Measurements from ENCODE around the gene PRLHR.
A peak's percentile ranks its signal among the peaks of the same experiment; 100 is the strongest.

The PRLHR gene

GRCh38 chr10:118564652-118565051, 30.8 kb downstream of the PRLHR start:
- H3K36me3 ChIP-seq (ENCODE audit: control insufficient read depth, insufficient read depth, low read length) = no peaks in the 10 kb centered on the region
- no peaks in the 10 kb centered on the region for H3K79me2 ChIP-seq (ENCODE audit: control insufficient read depth, insufficient read depth, low read length)
- H3K4me1 ChIP-seq (ENCODE audit: control insufficient read depth, low read depth, low read length) = no peaks in the 10 kb centered on the region
- no peak overlapping the region for H2AK5ac ChIP-seq (ENCODE audit: low read length)
- no CpG with 5 or more reads among the region's 6 CpGs for WGBS (ENCODE audit: extremely low coverage, insufficient coverage, low lambda C conversion rate)
- no peak overlapping the region for H3K4me3 ChIP-seq (ENCODE audit: low read length)
- no peak overlapping the region for H2BK15ac ChIP-seq (replicated peaks; ENCODE audit: low read depth)
- H4K5ac ChIP-seq (ENCODE audit: low read length) = no peak overlapping the region
- H3K9ac ChIP-seq (ENCODE audit: low read length) = no peak overlapping the region
- H3K79me1 ChIP-seq (ENCODE audit: low read length) = no peaks in the 10 kb centered on the region
- no peaks in the 10 kb centered on the region for H3K27me3 ChIP-seq (ENCODE audit: insufficient read depth, low read length, poor library complexity)
- H3K23ac ChIP-seq (ENCODE audit: low read length) = no peak overlapping the region
- H3K56ac ChIP-seq (ENCODE audit: low read length) = no peak overlapping the region
- no peak overlapping the region for H2BK120ac ChIP-seq (ENCODE audit: low read depth, low read length)
- no peak overlapping the region for H4K8ac ChIP-seq (ENCODE audit: low read depth, low read length)
- H3K27ac ChIP-seq (ENCODE audit: low read depth, low read length) = no peak overlapping the region
- DNase-seq = peak; percentile 72
- H2BK5ac ChIP-seq (ENCODE audit: low read length) = no peak overlapping the region
- H3K18ac ChIP-seq (ENCODE audit: low read length) = no peak overlapping the region
- no peak overlapping the region for H3K4ac ChIP-seq (ENCODE audit: low read depth, low read length)
- H3K4me2 ChIP-seq (ENCODE audit: low read length) = no peak overlapping the region

DNA sequence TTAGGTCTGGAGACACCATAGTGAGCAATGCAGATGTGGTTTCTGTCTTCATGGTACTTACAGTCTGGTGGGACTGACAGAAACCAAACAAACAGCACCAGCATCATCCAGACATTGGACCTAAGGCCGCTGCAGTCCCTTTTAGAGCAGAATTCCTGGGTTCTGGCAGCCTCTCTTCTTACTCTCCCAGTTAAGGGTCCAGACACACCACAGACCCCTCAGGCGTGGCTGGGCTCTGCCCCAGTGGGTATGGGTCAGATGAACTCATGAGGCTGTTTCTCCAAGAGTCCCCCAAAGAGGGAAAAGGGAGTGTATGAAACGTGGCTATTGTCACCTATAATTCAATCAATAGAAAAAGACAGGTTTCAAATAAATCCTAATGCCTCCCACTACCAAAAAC, 31.3 kb downstream of the PRLHR start:
- Histone ChIP-seq H3K36me3 (ENCODE audit: control insufficient read depth, insufficient read depth, low read length) (no peaks in the 10 kb centered on the region), H2BK15ac (replicated peaks; ENCODE audit: low read depth) (no peak overlapping the region), H3K9ac (ENCODE audit: low read length) (no peak overlapping the region), H3K27ac (ENCODE audit: low read depth, low read length) (no peak overlapping the region), H2BK5ac (ENCODE audit: low read length) (no peak overlapping the region), H3K4me2 (ENCODE audit: low read length) (no peak overlapping the region), H4K5ac (ENCODE audit: low read length) (no peak overlapping the region), H3K27me3 (ENCODE audit: insufficient read depth, low read length, poor library complexity) (no peaks in the 10 kb centered on the region), H2BK120ac (ENCODE audit: low read depth, low read length) (no peak overlapping the region), H3K79me2 (ENCODE audit: control insufficient read depth, insufficient read depth, low read length) (no peaks in the 10 kb centered on the region), H2AK5ac (ENCODE audit: low read length) (no peak overlapping the region), H3K79me1 (ENCODE audit: low read length) (no peaks in the 10 kb centered on the region), H4K8ac (ENCODE audit: low read depth, low read length) (no peak overlapping the region), H3K23ac (ENCODE audit: low read length) (no peak overlapping the region), H3K18ac (ENCODE audit: low read length) (no peak overlapping the region), H3K4ac (ENCODE audit: low read depth, low read length) (no peak overlapping the region), H3K4me3 (ENCODE audit: low read length) (no peak overlapping the region), H3K4me1 (ENCODE audit: control insufficient read depth, low read depth, low read length) (no peaks in the 10 kb centered on the region), H3K56ac (ENCODE audit: low read length) (no peak overlapping the region)
- no CpG with 5 or more reads among the region's 3 CpGs for WGBS (ENCODE audit: extremely low coverage, insufficient coverage, low lambda C conversion rate)
- DNase-seq = no peak

GRCh38 chr10:118563373-118563890, 32.0 kb downstream of the PRLHR start:
- no CpG with 5 or more reads among the region's 3 CpGs for WGBS (ENCODE audit: extremely low coverage, insufficient coverage, low lambda C conversion rate)
- H3K23ac ChIP-seq (ENCODE audit: low read length) = no peak overlapping the region
- H2BK5ac ChIP-seq (ENCODE audit: low read length) = no peak overlapping the region
- no peak overlapping the region for H2BK15ac ChIP-seq (replicated peaks; ENCODE audit: low read depth)
- H3K4me1 ChIP-seq (ENCODE audit: control insufficient read depth, low read depth, low read length) = no peaks in the 10 kb centered on the region
- no peak overlapping the region for H3K27ac ChIP-seq (ENCODE audit: low read depth, low read length)
- H2AK5ac ChIP-seq (ENCODE audit: low read length) = no peak overlapping the region
- H3K4me3 ChIP-seq (ENCODE audit: low read length) = no peak overlapping the region
- no peak overlapping the region for H3K4me2 ChIP-seq (ENCODE audit: low read length)
- H3K9ac ChIP-seq (ENCODE audit: low read length) = no peak overlapping the region
- H4K8ac ChIP-seq (ENCODE audit: low read depth, low read length) = no peak overlapping the region
- H3K36me3 ChIP-seq (ENCODE audit: control insufficient read depth, insufficient read depth, low read length) = no peaks in the 10 kb centered on the region
- H3K27me3 ChIP-seq (ENCODE audit: insufficient read depth, low read length, poor library complexity) = no peaks in the 10 kb centered on the region
- no peaks in the 10 kb centered on the region for H3K79me1 ChIP-seq (ENCODE audit: low read length)
- no peak overlapping the region for H4K5ac ChIP-seq (ENCODE audit: low read length)
- no peak overlapping the region for H3K56ac ChIP-seq (ENCODE audit: low read length)
- no peak overlapping the region for H3K18ac ChIP-seq (ENCODE audit: low read length)
- no peak overlapping the region for H2BK120ac ChIP-seq (ENCODE audit: low read depth, low read length)
- H3K4ac ChIP-seq (ENCODE audit: low read depth, low read length) = no peak overlapping the region
- DNase-seq = no peak
- H3K79me2 ChIP-seq (ENCODE audit: control insufficient read depth, insufficient read depth, low read length) = no peaks in the 10 kb centered on the region

DNA sequence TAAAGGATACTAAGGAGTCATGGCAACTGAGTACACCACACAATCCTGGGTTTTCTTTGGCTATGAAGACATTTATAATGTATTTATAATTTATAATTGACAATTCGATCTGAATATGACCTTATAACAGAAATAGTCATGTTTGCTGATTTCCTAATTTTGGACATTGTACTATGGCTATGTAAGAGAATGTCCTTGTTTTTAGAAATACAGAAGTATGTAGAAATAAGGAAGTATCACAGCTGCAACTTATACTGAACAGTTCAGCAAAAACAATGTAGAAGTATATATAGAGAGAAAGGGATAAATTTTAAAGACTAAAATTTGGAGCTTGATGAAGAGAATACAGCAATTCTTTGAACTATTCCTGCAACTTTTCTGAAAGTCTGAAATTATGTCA, 32.6 kb downstream of the PRLHR start:
- no peak overlapping the region for H3K27ac ChIP-seq (ENCODE audit: low read depth, low read length)
- H3K56ac ChIP-seq (ENCODE audit: low read length) = no peak overlapping the region
- no peaks in the 10 kb centered on the region for H3K4me1 ChIP-seq (ENCODE audit: control insufficient read depth, low read depth, low read length)
- H4K8ac ChIP-seq (ENCODE audit: low read depth, low read length) = no peak overlapping the region
- no peak overlapping the region for H4K5ac ChIP-seq (ENCODE audit: low read length)
- DNase-seq = no peak
- no peak overlapping the region for H3K23ac ChIP-seq (ENCODE audit: low read length)
- H2BK15ac ChIP-seq (replicated peaks; ENCODE audit: low read depth) = no peak overlapping the region
- WGBS (ENCODE audit: extremely low coverage, insufficient coverage, low lambda C conversion rate) = no CpG with 5 or more reads among the region's 1 CpG
- H3K4me2 ChIP-seq (ENCODE audit: low read length) = no peak overlapping the region
- H2BK120ac ChIP-seq (ENCODE audit: low read depth, low read length) = no peak overlapping the region
- no peaks in the 10 kb centered on the region for H3K79me2 ChIP-seq (ENCODE audit: control insufficient read depth, insufficient read depth, low read length)
- H3K79me1 ChIP-seq (ENCODE audit: low read length) = no peaks in the 10 kb centered on the region
- no peak overlapping the region for H3K4ac ChIP-seq (ENCODE audit: low read depth, low read length)
- H3K18ac ChIP-seq (ENCODE audit: low read length) = no peak overlapping the region
- no peak overlapping the region for H2AK5ac ChIP-seq (ENCODE audit: low read length)
- H3K9ac ChIP-seq (ENCODE audit: low read length) = no peak overlapping the region
- H3K4me3 ChIP-seq (ENCODE audit: low read length) = no peak overlapping the region
- no peak overlapping the region for H2BK5ac ChIP-seq (ENCODE audit: low read length)
- no peaks in the 10 kb centered on the region for H3K36me3 ChIP-seq (ENCODE audit: control insufficient read depth, insufficient read depth, low read length)
- no peaks in the 10 kb centered on the region for H3K27me3 ChIP-seq (ENCODE audit: insufficient read depth, low read length, poor library complexity)

DNA sequence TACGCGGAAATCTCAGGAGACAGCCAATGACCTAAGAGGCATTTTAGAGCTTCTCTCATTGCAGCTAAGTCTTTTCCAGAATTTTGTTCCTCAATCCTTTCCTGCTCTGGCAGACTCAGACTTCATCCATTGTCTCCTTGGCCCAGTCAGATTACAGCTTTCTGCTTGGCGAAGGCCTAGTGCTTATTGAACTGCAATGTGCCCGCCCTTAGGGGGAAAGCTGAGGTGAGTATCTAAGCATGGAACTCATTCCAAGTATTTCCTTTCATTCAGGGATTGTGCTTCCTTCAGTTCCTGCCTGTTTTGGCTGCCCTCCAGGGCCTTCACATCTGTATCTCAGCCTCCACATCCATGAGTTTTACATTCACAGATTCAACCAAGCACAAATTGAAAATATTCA, 37.5 kb downstream of the PRLHR start:
- no peak overlapping the region for H3K4ac ChIP-seq (ENCODE audit: low read depth, low read length)
- H3K9ac ChIP-seq (ENCODE audit: low read length) = no peak overlapping the region
- H3K18ac ChIP-seq (ENCODE audit: low read length) = no peak overlapping the region
- no CpG with 5 or more reads among the region's 4 CpGs for WGBS (ENCODE audit: extremely low coverage, insufficient coverage, low lambda C conversion rate)
- no peak overlapping the region for H2BK120ac ChIP-seq (ENCODE audit: low read depth, low read length)
- H3K36me3 ChIP-seq (ENCODE audit: control insufficient read depth, insufficient read depth, low read length) = no peaks in the 10 kb centered on the region
- peak; percentile 43 for DNase-seq
- no peak overlapping the region for H3K4me3 ChIP-seq (ENCODE audit: low read length)
- H2BK15ac ChIP-seq (replicated peaks; ENCODE audit: low read depth) = no peak overlapping the region
- no peak overlapping the region for H2BK5ac ChIP-seq (ENCODE audit: low read length)
- no peak overlapping the region for H4K8ac ChIP-seq (ENCODE audit: low read depth, low read length)
- H3K23ac ChIP-seq (ENCODE audit: low read length) = no peak overlapping the region
- no peaks in the 10 kb centered on the region for H3K79me1 ChIP-seq (ENCODE audit: low read length)
- H3K4me2 ChIP-seq (ENCODE audit: low read length) = no peak overlapping the region
- no peaks in the 10 kb centered on the region for H3K4me1 ChIP-seq (ENCODE audit: control insufficient read depth, low read depth, low read length)
- no peak overlapping the region for H4K5ac ChIP-seq (ENCODE audit: low read length)
- H3K27ac ChIP-seq (ENCODE audit: low read depth, low read length) = no peak overlapping the region
- H3K79me2 ChIP-seq (ENCODE audit: control insufficient read depth, insufficient read depth, low read length) = no peaks in the 10 kb centered on the region
- no peaks in the 10 kb centered on the region for H3K27me3 ChIP-seq (ENCODE audit: insufficient read depth, low read length, poor library complexity)
- no peak overlapping the region for H3K56ac ChIP-seq (ENCODE audit: low read length)
- no peak overlapping the region for H2AK5ac ChIP-seq (ENCODE audit: low read length)

GRCh38 chr10:118551535-118552100, 43.8 kb downstream of the PRLHR start:
- H3K4me1 ChIP-seq (ENCODE audit: control insufficient read depth, low read depth, low read length) = no peaks in the 10 kb centered on the region
- H3K36me3 ChIP-seq (ENCODE audit: control insufficient read depth, insufficient read depth, low read length) = no peaks in the 10 kb centered on the region
- H3K4ac ChIP-seq (ENCODE audit: low read depth, low read length) = no peak overlapping the region
- no peak overlapping the region for H3K18ac ChIP-seq (ENCODE audit: low read length)
- H3K79me2 ChIP-seq (ENCODE audit: control insufficient read depth, insufficient read depth, low read length) = no peaks in the 10 kb centered on the region
- no peaks in the 10 kb centered on the region for H3K27me3 ChIP-seq (ENCODE audit: insufficient read depth, low read length, poor library complexity)
- WGBS (ENCODE audit: extremely low coverage, insufficient coverage, low lambda C conversion rate) = no CpG with 5 or more reads among the region's 10 CpGs
- H3K23ac ChIP-seq (ENCODE audit: low read length) = no peak overlapping the region
- H2AK5ac ChIP-seq (ENCODE audit: low read length) = no peak overlapping the region
- no peak overlapping the region for H4K5ac ChIP-seq (ENCODE audit: low read length)
- H3K79me1 ChIP-seq (ENCODE audit: low read length) = no peaks in the 10 kb centered on the region
- H2BK5ac ChIP-seq (ENCODE audit: low read length) = no peak overlapping the region
- H3K27ac ChIP-seq (ENCODE audit: low read depth, low read length) = no peak overlapping the region
- H3K4me2 ChIP-seq (ENCODE audit: low read length) = no peak overlapping the region
- H3K9ac ChIP-seq (ENCODE audit: low read length) = no peak overlapping the region
- no peak overlapping the region for H2BK15ac ChIP-seq (replicated peaks; ENCODE audit: low read depth)
- no peak overlapping the region for H4K8ac ChIP-seq (ENCODE audit: low read depth, low read length)
- no peak for DNase-seq
- H3K56ac ChIP-seq (ENCODE audit: low read length) = no peak overlapping the region
- H3K4me3 ChIP-seq (ENCODE audit: low read length) = no peak overlapping the region
- no peak overlapping the region for H2BK120ac ChIP-seq (ENCODE audit: low read depth, low read length)

Measured in mesendoderm (in vitro differentiated cells).